Activated naive CD4-positive, alpha-beta T cell treated with Interleukin-2 at 50 U/mL for 16 hours (primary cell): Measurements from ENCODE around the gene IL24.
"Not testable (repeated sequence)": the region's sequence is repeated elsewhere in the genome, so short reads cannot be mapped to it uniquely, and the experiment has no call there.

Source experiments
- DNase-seq: peaks from one replicate; pipeline ENCODE4 v3.0.0-alpha.2; 2020

IL24 gene

DNA sequence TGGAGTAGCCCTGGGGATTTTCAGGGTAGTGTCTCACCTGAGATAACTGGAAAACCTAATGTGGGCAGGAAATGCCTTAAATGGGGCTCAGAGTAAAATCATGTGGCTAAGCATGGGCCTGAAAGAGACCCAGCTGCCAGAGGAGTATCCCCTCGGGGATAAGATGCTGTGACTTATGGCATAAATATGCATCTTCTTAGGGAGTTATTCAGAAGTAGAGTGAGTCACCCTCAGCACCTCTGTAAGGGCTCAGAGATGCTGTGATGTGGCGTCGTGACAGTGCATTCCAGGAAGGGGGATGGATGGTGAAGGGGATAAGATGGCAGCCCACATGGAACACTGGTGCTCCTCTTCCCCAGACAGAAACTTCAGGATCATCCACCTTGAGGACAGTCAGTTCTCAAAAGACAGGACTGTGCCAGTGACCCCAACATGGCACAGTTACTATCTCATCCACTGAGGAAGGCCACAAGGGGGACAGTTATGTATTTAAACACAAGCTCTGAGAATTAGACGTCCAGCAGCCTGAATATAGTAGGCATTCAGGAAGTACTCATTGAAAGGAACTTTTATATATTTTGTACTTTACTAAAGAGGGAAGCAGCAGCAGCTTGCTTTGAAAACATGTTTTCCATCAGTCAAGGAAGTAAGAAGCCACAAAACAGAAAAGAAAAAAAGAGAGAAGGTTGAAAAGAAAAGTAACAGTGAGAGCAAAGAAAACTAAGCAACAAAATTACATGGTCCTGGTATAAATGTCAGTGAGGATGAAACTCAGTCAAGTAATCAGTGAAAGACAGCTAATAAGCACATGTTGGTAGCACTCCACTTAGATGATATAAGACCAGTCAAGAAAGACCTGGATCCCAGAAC, 8.3 kb downstream of the IL24 start:
- peak; percentile 45 for DNase-seq

DNA sequence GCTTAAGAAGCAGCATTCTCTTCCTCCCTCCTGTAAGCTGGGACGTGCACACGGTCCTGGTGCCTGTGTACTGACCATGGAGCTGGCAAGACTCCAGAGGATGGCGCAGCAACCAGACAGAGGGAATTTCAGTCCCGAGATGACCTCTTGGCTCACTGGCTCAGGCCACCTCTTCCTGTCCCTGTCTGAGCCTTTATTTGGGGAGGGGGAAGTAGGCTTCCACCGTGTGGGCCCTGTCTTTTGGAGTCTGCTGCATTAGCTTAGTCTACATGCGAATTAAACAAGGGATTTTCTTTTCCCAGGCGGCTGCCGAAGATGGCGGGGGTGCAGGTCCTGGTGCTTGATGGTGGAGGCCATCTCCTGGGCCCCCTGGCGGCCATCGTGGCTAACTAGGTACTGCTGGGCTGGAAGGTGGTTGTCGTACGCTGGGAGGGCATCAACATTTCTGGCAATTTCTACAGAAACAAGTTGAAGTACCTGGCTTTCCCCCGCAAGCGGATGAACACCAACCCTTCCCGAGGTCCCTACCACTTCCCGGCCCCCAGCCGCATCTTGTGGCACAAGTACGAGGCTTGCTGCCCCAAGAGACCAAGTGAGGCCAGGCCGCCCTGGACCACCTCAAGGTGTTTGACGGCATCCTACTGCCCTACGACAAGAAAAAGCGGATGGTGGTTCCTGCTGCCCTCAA, 10.2 kb downstream of the IL24 start:
- DNase-seq = no peak

DNA sequence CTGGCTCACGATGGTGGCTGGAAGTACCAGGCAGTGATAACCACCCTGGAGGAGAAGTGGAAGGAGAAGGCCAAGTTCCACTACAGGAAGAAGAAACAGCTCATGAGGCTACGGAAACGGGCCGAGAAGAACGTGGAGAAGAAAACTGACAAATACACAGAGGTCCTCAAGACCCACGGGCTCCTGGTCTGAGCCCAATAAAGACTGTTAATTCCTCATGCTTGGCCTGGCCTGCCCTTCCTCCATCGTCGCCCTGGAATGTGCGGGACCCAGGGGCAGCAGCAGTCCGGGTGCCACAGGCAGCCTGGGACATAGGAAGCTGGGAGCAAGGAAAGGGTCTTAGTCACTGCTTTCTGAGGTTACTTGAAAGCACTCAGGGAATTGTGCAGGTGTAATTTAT, 10.8 kb downstream of the IL24 start:
- no peak for DNase-seq

DNA sequence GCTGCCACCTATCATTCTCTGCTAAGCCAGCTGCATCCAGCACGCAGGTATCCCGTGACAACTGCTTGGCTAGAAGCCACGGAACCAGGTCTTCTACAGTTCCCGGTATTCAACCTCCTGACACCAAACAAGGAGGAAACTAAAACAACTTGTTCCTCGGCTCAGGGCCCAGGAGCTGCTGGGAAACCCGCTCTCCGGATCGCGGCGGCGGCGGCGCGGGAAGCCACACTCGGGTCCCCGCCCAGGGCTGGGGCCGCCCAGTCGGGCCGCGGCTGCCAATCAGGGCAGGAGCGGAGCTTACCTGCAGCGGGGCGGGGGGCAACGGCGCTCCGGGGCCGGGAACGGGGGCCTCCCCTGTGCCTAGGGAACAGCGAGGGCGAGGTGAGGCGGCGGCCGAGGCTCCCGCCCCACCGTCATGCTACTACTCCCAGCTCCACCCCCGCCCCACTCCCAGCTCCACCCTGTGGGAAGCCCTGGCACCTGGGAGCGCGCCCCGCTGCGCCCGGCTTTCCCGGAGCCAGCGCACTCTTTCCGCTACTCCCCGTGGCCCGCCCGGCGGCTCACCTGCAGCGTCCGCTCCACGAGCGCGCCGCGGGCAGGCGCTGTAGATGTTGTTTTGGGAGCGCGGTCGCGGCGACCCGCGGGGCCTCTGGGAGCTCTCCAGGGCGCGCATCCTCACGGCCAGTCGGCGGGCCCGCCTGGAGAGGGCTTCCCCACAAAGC, 12.1 kb downstream of the IL24 start:
- peak; percentile 49 for DNase-seq

DNA sequence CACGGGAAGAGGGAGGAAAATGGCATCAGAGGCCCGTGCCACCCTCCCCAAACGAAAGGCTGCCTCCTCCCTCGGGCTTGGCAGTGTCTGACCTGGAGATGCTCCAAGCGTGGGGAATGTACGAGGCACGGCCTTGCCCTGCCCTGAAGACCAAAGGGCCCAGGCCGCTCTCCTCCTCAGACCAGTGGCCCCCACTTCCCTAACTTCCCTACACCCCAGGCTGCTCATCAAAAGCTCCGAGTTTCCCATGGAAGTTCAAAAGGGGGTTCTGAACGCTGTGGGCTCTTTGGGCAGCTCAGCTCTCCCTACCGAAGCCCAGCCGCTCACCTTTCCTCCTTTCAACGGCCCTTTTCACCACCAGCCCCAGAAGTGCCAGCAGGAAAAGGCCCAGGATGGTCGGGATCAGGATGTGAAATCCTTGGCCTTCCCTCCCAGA, 12.7 kb downstream of the IL24 start:
- DNase-seq = no peak

DNA sequence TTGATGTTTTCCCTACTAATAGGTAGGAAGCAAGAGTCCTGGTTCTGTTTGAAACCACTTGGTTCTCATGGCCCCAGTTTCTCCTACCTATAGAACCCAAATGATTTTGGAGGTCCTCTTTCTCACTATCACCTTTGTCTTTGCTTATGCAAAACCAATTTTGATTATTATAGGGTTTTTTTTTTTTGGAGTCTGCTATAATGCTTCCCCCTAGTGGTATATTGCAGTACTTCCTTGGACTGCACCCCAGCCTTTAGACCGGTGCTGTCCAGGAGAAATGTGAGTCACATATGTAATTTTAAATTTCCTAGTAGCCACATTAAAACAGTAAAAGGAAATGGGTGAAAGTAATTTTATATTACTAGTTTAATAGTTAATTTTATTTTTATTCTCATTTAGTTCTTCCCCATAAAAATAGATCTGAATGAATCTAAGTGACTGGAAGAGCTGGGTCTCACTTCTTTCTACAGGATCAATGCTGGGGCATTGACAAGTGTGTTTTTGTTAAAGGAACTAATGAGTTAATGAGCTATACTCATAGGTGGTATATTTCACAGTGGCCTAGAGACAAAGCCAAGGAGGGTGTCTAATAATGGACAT, 13.9 kb downstream of the IL24 start:
- DNase-seq = peak; percentile 34

DNA sequence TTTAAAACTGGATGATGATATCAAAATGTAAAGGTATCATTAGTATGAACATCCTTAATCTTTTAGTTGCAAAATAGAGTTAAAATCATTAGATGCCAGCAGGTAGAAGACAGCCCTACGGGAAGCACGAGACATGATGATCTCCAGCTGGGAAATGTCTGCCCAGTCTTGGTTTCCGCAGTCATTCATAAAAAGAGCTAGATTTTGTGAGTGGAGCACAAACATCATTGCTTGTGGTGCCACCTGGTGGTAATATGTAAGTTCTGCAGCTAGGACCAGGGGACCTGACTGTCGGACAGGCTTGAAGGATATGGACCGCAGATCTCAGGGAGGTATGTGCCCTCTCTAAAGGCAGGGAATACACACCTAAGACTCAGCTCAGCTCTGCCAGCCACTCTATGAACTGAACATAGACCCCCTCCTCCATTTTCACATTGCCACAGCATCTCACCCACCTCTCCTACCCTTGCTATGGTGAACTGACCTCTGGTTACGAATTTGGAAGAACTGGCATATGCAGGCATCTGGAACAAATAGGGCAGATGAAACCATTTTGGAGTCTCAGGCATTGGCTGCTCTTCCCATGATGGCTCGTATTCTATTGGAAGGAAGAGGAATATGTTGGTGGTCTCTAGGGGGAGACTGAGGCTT, 15.3 kb downstream of the IL24 start:
- DNase-seq = peak; percentile 69

DNA sequence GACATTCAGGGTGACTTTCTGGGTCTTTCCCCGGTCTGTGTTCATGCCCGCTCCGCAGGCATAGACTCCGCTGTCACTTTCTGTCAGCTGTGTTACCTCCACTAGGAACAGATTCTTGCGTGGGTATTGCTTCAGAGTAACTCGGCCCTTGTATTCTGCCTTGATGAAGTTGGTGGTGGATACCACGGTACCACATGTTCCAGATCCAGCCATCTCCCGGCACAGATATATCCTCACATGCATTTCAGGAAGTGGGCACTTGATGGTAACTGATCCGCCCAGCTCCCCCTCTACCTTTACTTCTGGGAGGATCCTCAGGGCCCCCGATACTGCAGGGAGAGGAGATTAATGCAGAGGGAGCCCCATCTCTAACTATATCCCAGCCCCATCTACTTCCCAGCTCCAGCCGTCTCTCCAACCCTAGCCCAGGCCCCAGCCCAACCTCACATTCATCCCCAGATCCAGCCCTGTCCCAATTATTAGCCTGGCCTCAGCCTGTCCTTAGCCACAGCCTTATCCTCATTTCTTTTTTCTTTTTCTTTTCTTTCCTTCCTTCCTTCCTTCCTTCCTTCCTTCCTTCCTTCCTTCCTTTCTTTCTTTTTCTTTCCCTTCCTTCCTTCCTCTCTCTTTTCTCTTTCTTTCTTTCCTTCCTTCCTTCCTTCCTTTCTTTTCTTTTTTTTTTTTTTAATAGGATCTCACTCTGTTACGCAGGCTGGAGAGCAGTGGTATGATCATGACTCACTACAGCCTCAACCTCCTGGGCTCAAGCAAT, 16.7 kb downstream of the IL24 start:
- DNase-seq = no peak

DNA sequence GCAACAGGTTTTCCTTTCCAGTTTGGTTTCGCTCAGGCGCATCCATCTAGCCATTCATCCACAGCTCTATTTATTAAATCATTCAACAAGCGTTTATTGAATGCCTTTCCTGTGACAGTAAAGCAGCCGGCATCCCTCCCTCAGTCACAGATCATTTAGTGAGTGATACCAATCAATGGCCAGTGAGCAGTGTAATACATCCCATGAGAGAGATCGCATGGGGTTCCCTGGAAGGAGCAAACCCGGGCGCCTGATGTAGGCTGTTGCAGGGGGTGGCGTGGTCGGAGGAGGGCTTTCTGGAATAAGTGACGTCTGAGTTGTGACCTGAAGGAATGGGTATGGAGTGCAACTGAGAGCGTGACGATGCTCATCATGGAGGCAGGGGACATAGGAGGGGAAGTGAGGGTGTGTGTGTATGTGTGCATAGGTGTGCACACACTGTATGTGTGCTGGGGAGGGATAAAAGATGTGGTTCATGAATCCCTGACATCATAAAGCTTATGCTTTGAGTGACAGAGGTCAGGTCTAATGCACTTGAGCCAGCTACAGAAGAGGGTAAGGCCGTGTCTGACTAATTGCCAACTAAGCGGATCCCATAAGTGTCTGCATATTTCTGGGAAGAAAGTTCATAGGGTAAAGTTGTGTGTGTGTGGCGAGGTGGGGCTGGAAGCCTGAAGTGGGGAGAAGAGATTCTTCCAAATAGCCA, 17.9 kb downstream of the IL24 start:
- no peak for DNase-seq

DNA sequence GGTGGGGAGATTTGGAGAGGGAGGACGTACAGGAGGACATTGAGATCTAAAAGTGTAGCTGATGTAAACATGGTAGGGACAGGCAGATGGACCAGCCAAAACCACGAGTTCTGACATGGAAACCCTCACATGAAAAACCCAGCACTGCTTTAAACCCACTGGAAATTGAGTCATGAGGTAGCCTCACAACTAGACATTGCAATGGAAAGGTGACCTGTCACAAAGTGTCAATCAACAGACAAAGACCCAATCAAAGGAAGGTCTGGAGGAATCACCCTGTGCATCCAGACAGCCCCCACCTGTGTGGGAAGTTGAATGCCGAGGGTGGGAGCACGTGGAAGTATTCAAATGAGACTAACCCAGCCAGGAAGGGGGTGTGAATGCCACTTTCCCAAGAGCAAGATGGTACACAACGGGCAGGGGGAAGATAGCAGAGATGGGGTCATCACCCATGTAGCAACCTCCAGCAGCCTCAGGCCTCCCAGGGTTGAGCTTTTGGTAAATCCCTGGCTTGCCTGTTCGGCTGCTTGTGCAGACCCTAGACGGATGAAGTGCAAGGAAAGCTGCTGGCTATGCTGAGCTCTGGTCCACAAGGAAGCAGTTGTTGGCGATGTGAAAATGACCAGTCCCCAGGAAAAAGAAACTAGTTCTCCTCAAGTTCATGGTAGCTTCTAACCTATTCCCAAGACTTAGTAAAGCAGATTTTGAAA, 18.9 kb downstream of the IL24 start:
- DNase-seq = no peak

DNA sequence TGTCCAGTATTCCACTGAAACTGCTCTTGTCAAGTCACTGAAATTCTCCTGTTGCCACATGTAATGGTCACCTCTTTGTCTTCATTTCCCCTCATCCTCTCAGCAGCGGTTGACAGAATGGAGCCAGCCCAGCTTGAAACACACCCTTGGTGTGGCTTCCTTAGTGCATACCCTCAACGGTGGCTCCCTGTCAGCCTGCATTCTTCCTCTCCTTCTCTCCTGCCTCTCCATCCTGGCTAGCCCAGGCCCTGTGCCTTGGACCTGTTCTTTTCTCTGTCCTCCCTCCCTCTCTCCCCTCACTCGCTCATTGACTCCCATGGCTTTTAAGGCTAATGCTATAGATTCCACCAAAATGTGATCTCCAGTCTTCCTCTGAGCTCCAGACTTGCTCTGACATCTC, 20.8 kb downstream of the IL24 start:
- DNase-seq = no peak

DNA sequence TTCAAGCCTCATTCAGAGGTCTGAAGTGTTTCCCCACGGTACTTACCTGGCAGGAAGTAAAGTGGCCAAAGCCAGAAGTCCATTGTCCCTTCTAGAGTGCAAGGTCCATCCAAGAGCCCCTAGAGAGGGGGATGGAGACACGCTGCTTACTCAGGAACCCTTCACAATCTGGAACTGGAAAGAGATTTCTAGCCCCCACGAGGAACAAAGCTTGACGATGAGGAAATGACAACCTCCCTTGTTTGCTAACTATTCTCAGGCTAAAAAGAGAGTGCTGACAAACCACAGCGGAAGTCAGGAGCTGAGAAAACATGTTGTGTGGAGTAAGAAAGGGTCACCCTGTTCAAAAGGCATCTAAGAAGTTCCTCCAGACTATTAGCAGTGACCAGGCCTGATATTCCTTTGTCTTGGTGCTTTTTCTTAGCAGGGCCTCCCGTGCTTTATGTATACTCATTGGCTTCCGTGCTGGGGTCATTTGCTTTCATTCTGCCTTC, 24.6 kb downstream of the IL24 start, which contains the start of gene FCMR:
TSS of gene FCMR (minus strand) at position 170 of the 494 bp plus-strand sequence. CDS start at position 83, 87 bp downstream.
- DNase-seq = peak; percentile 31

DNA sequence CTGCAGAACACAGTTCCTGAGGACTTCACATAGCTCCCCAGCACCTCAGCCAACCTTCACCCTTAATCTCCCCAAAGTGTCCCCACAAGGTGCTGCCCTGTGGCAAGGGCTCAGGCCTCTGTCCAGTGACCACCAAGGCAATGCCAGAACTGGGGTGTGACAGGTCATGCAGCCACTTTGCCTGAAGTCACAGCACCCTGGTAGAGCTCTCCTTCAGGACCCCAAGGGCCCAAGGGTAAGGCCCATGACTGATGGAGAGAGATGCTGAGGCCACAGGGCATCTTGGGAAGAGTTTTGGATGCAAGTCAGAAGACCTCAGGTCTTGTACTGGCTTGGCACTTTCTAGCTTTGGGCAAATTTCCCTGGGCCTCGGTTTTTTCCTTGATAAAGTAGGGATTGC, 25.3 kb downstream of the IL24 start:
- DNase-seq = no peak

DNA sequence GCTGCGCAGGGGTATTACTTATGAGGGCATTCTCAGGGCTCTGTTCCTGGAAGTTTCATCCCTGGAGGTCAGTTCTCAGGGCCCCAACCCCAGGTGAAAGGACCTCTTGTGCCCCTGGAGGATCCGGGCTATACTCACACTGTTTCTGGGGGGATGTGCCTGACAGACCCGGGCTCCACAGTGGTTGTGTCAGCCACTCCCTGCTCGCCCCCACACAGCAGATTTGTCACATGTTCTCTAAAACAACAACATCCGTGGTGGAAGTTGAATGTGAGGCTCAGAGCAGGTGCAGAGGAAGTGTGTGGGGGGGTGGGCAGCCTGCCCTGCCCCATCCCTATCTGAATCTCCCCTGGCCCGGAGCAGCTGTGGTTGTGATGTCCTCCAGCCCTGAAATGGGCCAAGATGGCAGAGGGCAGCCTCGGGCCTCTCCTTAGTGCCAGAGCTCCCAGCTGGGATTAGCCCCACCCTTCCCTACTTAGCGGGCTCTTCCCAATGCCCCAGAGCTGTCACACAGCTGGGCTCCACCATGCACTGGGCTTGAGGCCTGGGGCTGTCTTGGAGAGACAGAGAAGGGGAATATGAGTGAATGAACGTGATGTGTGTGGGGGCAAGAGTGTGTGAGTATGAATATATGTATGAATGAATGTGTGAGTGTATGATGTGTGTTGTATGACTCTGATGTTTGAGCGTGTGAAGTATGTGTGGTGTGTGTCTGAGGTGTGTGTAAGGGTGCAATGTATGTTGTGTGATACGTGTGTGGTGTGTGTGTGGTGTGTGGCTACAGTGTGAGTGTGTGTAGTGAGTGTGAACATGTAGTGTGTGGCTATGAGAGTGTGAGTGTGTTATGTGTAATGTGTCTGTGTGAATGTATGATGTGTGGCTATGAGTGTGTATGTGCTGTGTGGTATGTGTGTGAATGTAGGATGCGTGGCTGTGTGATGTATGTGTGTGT, 26.0 kb downstream of the IL24 start:
- peak; percentile 68 for DNase-seq

DNA sequence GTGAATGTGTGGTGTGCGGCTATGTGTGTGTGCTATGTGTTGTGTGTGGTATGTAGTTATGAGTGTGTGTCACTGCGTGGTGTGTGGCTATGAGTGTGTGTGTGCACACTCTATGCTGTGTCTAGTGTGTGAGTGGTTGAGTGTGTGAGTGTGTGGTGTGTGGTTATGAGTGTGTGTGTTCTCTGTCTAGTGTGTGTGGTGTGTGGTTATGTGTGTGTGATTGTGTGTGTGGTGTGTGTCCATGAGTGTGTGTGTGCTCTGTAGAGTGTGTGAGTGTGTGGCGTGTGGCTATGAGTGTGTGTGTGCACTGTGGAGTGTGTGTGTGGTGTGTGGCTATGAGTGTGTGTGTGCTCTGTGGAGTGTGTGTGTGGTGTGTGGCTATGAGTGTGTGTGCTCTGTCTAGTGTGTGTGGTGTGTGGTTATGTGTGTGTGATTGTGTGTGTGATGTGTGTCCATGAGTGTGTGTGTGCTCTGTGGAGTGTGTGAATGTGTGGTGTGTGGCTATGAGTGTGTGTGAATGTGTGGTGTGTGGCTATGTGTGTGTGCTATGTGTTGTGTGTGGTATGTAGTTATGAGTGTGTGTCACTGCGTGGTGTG, 26.8 kb downstream of the IL24 start:
- DNase-seq = not testable (repeated sequence)

DNA sequence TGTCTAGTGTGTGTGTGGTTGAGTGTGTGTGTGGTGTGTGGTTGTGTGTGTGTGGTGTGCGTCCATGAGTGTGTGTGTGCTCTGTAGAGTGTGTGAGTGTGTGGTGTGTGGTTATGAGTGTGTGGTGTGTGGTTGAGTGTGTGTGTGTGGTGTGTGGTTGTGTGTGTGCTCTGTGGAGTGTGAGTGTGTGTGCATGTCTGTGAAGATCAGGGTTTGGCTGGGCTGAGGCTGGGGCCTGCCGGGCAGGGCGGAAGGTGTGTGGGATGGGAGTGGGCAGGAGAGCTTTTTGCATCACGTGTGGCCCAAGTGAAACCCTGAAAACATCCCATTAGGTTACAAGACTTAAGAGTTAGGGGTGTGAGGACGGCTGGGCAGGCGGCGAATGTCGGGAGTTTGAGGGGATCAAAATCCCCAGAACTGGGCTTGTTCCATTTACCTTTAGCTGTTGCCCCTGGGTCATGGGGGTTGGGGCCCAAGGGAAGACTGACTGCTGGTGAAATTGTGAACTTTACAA, 27.4 kb downstream of the IL24 start:
- peak; percentile 27 for DNase-seq

DNA sequence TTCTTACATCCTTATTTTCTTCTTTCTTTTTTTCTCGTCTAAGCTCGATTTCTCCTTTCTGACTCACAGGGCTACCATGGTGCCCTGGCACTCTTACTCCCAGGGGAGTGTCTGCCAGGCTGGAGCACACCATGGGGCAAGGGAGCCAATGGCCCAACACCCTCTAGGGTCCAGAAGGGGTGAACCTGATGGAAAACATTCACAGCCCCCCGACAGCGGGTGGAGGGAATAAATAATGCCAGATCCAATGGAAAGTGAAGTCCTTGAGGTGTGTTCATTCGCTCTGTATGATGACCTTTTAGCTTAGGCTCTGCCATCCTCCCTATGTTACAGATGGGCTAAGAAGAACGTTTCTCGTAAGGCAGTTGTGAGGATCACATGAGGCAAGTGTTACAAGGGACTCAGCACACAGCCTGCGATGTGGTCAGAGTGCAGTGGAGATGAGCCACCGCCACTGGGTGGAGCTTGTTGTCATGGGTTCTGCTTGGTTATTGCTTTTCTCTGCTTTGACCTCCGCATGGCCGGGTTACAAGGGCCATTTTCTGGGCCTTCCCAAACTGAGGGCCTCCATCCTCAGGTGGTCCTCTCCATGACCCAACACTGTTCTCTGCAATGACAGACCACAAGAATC, 28.0 kb downstream of the IL24 start:
- peak; percentile 48 for DNase-seq

DNA sequence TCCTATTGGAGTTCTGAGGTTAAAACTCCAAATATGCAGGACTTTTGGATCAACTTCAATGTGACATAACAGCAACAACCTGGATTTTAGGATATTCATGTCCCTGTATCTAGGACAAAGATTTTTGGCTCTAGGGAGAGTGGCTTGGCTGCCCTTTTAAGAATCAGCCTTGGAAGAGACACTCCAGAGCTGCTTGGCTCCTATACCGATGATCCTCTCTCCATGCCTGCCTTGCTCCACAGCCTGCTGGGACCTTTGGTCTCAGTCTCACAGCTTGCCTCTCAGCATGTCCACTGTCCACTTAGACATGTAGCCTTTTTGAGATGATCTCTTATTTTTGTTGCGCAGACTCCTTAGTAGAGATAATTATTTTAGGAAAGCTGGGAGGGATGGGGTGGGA, 29.0 kb downstream of the IL24 start:
- no peak for DNase-seq
